CD4-positive, alpha-beta T cell treated with Interleukin-4 for 4 hours (primary cell): ENCODE measurements around the gene TMC1.

ENCODE experiments used
- DNase-seq: peaks from one replicate; pipeline ENCODE4 v3.0.0-alpha.2; 2020

Gene TMC1

GRCh38 chr9:72882117-72882775 is 360.8 kb downstream of the TMC1 start:
- DNase-seq = no peak

GRCh38 chr9:72883875-72884274 is 362.5 kb downstream of the TMC1 start:
- DNase-seq = no peak

- no peak for DNase-seq
Observed at GRCh38 chr9:72884508-72884907, 363.1 kb downstream of the TMC1 start.
